Measurements from ENCODE around the gene HIP1R. TPM values are rescaled to one million over a fixed set of nuclear protein-coding genes. Genes with fewer than 3 reads are reported as not detected.

Gene HIP1R
- polyA plus RNA-seq, 1 of the 3 experiments (the other 2 are of a cell fraction), result 20.6 TPM

DNA sequence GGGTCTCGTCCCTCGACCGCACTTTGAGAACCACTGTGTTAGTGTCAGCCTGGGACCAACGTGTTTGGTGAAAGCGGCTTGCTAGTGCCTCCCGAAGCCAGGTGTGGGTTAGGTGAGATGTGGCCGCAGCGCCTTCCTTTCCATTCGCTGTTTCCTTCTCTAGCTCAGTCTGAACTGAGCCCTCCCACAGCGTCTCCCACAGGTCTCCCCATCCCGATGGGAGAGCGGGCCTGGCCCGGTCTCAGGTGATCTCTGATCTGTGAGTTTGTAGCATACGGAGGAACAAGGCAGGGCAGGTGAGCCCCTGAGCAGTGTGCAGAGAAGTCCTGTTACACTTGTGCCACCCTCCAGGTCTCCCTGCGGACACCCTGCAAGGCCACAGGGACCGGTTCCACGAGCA lies 19.3 kb downstream of the HIP1R start (continued):
- TF ChIP-seq, protein P1, sequence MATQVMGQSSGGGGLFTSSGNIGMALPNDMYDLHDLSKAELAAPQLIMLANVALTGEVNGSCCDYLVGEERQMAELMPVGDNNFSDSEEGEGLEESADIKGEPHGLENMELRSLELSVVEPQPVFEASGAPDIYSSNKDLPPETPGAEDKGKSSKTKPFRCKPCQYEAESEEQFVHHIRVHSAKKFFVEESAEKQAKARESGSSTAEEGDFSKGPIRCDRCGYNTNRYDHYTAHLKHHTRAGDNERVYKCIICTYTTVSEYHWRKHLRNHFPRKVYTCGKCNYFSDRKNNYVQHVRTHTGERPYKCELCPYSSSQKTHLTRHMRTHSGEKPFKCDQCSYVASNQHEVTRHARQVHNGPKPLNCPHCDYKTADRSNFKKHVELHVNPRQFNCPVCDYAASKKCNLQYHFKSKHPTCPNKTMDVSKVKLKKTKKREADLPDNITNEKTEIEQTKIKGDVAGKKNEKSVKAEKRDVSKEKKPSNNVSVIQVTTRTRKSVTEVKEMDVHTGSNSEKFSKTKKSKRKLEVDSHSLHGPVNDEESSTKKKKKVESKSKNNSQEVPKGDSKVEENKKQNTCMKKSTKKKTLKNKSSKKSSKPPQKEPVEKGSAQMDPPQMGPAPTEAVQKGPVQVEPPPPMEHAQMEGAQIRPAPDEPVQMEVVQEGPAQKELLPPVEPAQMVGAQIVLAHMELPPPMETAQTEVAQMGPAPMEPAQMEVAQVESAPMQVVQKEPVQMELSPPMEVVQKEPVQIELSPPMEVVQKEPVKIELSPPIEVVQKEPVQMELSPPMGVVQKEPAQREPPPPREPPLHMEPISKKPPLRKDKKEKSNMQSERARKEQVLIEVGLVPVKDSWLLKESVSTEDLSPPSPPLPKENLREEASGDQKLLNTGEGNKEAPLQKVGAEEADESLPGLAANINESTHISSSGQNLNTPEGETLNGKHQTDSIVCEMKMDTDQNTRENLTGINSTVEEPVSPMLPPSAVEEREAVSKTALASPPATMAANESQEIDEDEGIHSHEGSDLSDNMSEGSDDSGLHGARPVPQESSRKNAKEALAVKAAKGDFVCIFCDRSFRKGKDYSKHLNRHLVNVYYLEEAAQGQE (IDR thresholded peaks at IDR 0.05; ENCODE audit: low read depth, low read length), result no peak

DNA sequence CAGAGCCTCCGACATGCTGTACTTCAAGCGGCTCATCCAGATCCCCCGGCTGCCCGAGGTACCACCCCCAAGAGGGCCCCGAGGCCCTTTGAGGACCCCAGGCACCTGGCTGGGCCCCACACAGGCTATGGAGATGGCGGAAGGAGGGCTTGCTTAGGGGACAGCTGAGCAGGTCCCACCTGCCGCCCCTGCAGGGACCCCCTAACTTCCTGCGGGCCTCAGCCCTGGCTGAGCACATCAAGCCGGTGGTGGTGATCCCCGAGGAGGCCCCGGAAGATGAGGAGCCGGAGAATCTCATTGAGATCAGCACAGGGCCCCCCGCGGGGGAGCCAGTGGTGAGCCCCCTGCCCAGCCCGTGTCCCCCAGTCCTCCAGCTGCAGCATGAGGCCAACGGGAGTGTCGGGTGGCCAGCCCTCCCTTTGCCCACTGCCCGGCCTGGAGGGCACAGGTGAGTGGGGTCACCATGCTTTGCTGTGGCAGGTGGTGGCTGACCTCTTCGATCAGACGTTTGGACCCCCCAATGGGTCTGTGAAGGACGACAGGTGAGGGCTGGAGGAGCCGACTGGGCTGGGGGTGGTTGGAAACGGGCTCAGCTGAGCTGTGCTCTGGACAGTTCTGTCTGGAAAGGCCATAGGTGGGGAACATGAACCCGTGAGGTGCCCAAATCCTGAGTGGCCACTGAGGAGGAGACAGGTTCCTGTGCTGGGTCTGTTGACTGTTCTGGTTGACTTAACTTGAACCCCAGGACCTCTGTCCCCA lies 20.0 kb downstream of the HIP1R start:
- Histone ChIP-seq H2AFZ (ENCODE audit: low read depth) (no peak overlapping the region), H3K9ac (no peak overlapping the region), H4K20me1 (ENCODE audit: insufficient read depth) (no peaks in the 10 kb centered on the region), H3K4me1 (ENCODE audit: control insufficient read depth in 1 of 2, insufficient read depth in 2 of 2, low read depth in 1 of 2, low read length in 1 of 2) (peaks cover 10 to 41% of the 10 kb centered on the region in 2 experiments; a peak in 2 of 4 replicates), H3K4me3 (ENCODE audit: low read depth in 2 of 2, low read length in 1 of 2) (no peak overlapping the region), H3K79me2 (ENCODE audit: insufficient read depth) (no peaks in the 10 kb centered on the region), H3K27me3 (ENCODE audit: insufficient read depth) (no peaks in the 10 kb centered on the region), H3K9me2 (no peaks in the 10 kb centered on the region), H3K36me3 (replicated peaks in 1 of 2; ENCODE audit: control insufficient read depth in 1 of 2, insufficient read depth in 2 of 2, low read length in 1 of 2) (peaks cover 0 to 6% of the 10 kb centered on the region in 2 experiments), H3K27ac (ENCODE audit: low read depth in 2 of 2, low read length in 1 of 2) (no peak overlapping the region; a peak in 1 of 4 replicates), H3K9me3 (no peaks in the 10 kb centered on the region), H3F3A (replicated peaks; ENCODE audit: insufficient read depth) (peaks cover 9% of the 10 kb centered on the region), H3K4me2 (no peak overlapping the region)
- ChIA-PET CTCF (interaction anchor here (1.0 to 8.0 kb wide), 5 partner anchors 10 to 257 kb away, joined by 3 to 148 read pairs (median 4); no protein-coding TSS in a partner anchor), POLR2A (interaction anchor here (1.5 kb wide), 1 partner anchor 378 kb away, joined by 3 read pairs; the partner anchor contains the start of genes MPHOSPH9 and MTRFR)
- DNase-seq, result peak; percentile 22
- TF ChIP-seq RCOR1 (IDR thresholded peaks at IDR 0.05; ENCODE audit: low read length) (no peak), YY1 (IDR thresholded peaks at IDR 0.05; ENCODE audit: low read depth) (no peak), NFIC (IDR thresholded peaks at IDR 0.05; ENCODE audit: borderline replicate concordance) (no peak), MEF2A (IDR thresholded peaks at IDR 0.05; ENCODE audit: borderline replicate concordance, low read depth) (no peak), SMC3 (IDR thresholded peaks at IDR 0.05; ENCODE audit: low read depth, low read length) (no peak), FOXM1 (IDR thresholded peaks at IDR 0.05; ENCODE audit: low read depth) (no peak)
- TF ChIP-seq, protein P2, sequence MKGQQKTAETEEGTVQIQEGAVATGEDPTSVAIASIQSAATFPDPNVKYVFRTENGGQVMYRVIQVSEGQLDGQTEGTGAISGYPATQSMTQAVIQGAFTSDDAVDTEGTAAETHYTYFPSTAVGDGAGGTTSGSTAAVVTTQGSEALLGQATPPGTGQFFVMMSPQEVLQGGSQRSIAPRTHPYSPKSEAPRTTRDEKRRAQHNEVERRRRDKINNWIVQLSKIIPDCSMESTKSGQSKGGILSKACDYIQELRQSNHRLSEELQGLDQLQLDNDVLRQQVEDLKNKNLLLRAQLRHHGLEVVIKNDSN (IDR thresholded peaks at IDR 0.05; ENCODE audit: borderline replicate concordance, low read depth), result no peak
- WGBS (ENCODE audit: low lambda C conversion rate), result 94% methylated on average over 13 of the region's 24 CpGs
